22Rv1 (cell line): Measurements from ENCODE around the gene KAT7.
"Not testable (repeated sequence)": the region's sequence is repeated elsewhere in the genome, so short reads cannot be mapped to it uniquely, and the experiment has no call there.

Source experiments
- H3K27ac ChIP-seq: fragments of 450-650 bp; 2 replicates; pipeline ENCODE4 v1.5.1; 2017
- ZFX ChIP-seq: fragments of 450-650 bp; IDR thresholded peaks from 2 replicates; pipeline ENCODE4 v1.6.1; 2017; ENCODE audit warnings: antibody characterized with exemption, borderline replicate concordance
- TF ChIP-seq, protein P1 (sequence below): fragments of 450-650 bp; IDR thresholded peaks from 2 replicates; pipeline ENCODE4 v1.5.1; 2017; ENCODE audit warnings: mild to moderate bottlenecking

KAT7 gene

DNA sequence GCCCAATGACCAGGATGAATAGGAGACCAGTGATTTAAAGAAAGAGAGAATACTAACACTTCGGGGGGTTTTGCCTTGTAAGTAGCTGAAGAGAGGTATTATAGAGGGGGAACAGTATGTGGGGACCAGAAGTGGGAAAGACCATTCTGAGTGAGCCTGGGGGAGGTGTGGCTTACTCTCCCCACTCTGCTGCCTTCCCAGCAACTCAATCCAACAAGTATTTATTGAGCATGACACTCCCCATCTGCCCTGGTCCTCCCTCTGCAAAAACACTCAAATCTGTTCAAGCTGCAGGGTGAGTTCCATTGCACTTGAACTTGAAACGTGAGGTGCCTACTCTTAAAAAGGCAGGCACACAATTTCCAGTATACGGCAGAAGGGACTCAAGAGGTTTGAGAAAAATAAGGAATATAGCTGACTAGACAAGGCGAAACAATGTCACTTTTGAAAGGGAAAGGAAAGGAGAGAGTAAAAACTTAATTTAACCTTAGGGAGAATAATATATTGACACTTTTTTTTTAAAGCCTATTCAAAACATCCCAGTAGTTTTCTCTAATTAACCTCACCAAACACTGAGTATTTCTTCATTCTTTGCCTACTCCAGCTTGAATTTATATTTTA is 32.7 kb upstream of the KAT7 start:
- no peak for TF ChIP-seq ZFX
- no peak overlapping the region for H3K27ac ChIP-seq

DNA sequence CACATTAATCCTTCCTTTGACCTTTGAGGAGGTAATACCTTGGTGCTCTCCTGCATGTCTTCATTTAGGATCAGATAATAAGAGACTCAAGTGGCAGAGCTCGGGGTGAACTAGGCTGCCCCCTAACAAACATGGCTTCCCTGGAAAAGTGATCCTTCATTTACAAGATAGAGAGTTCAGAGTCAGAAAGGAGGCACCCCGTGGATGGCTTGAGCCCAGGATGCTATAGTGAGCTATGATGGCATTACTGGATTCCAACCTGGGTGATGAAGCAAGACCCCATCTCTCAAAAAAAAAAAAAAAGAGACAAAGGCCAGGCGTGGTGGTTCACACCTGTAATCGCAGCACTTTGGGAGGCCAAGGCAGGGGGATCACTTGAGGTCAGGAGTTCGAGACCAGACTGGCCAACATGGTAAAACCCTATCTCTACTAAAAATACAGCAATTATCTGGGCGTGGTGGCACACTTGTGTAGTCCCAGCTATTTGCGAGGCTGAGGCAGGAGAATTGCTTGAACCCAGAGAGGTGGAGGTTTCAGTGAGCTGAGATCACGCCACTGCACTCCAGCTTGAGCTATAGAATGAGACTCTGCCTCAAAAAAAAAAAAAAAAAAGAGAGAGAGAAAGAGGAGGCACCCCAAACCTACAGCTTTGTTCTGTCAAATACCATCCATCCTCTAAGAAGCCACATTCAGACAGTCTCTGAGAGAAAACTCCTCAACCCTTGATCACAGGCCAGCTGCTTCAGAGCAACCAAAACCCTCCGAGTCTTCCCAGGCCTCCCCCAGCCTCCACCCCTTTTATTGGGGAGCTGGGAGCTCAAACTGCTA is 31.9 kb upstream of the KAT7 start:
- no peak overlapping the region for H3K27ac ChIP-seq
- no peak for TF ChIP-seq ZFX
- TF ChIP-seq, protein P1, sequence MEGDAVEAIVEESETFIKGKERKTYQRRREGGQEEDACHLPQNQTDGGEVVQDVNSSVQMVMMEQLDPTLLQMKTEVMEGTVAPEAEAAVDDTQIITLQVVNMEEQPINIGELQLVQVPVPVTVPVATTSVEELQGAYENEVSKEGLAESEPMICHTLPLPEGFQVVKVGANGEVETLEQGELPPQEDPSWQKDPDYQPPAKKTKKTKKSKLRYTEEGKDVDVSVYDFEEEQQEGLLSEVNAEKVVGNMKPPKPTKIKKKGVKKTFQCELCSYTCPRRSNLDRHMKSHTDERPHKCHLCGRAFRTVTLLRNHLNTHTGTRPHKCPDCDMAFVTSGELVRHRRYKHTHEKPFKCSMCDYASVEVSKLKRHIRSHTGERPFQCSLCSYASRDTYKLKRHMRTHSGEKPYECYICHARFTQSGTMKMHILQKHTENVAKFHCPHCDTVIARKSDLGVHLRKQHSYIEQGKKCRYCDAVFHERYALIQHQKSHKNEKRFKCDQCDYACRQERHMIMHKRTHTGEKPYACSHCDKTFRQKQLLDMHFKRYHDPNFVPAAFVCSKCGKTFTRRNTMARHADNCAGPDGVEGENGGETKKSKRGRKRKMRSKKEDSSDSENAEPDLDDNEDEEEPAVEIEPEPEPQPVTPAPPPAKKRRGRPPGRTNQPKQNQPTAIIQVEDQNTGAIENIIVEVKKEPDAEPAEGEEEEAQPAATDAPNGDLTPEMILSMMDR, result no peak

DNA sequence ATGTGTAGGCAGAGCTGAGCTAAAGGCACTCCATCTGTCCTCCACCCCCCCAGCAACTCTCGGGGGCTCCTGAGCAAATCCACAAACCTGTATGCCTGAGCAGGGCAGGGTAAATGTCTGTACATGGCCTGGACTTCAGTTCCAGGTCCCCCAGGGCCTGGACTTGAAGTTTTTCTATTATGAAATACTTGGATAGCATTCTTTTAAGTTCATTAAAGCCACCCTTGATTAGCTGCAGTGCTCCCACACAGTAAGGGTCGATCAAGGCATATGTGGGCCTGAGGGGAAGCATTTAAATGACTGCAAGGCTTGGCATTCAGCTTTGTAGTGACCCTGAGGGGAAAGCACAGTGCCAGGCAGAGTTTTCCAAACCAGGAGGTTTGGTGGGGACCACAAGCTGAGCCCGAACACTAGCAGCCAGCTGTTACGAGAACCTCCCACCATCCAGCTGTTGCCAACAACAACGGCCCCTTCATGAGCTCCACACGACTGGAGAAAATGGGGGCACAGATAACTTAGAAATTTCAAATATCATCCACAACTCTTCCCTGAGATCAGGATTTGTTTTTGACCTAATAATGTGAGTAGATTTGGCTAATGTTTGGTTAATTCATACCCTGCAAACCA is 31.2 kb upstream of the KAT7 start:
- no peak for TF ChIP-seq ZFX
- TF ChIP-seq, protein P1, result no peak
- no peak overlapping the region for H3K27ac ChIP-seq

DNA sequence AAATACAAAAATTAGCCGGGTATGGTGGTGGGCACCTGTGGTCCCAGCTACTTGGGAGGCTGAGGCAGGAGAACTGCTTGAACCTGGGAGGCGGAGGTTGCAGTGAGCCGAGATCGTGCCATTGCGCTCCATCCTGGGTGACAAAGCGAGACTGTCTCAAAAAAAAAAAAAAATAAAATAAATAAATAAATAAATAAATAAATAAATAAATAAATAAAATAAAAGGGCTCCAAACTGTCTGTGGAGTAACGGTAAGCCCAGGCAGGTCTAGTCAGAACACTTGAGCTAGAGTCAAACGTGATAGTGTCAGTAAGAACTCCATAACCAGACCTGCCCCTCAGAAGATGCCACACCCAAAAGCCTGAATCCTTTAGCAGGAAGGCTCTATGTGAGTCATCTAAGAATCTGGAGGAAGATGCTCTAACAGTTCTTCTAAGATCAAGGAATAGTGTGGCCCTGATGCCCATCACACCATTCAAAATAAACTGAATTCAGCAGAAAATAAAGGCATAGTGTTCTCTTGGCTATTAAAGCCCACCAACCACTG is 29.9 kb upstream of the KAT7 start:
- not testable (repeated sequence) for H3K27ac ChIP-seq

DNA sequence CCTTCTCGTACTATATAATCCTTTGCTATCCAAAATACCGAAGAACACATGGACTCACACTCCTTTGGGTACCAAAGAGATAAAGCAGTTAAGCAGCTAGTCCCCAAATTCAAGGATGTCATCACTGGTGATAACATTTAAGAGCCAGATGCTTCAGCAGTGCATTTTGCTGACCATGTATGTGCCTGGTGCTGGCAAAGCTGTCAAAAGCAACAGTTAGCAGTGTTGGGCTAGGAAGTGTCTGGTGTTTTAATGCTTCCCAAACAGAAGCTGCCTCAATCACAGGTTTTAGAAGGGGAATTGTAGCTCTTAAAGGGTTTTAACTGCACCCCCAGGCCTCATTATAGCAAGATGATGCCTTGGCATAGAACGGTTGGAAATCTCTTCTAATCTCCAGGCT is 29.3 kb upstream of the KAT7 start:
- H3K27ac ChIP-seq, result no peak overlapping the region
- no peak for TF ChIP-seq ZFX
- TF ChIP-seq, protein P1, result no peak

DNA sequence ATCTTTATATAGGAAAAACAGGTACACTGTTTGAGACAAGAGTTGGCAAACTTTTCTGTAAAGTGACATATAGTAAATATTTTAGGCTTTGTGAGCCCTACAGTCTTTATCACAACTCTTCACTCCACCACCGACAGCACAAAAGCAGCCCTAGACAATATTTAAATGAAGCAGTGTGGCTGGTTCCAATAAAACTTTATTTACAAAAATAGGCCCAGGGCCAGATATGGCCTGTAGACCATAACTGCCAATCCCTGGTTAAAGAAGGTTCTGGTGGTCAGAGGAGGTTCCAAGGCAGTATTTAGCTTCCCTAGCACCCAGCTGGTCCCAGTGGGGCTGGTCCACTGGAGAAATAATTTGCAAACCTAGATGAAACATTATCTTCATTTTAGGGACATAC is 28.2 kb upstream of the KAT7 start:
- no peak overlapping the region for H3K27ac ChIP-seq
- TF ChIP-seq, protein P1, result no peak
- no peak for TF ChIP-seq ZFX

DNA sequence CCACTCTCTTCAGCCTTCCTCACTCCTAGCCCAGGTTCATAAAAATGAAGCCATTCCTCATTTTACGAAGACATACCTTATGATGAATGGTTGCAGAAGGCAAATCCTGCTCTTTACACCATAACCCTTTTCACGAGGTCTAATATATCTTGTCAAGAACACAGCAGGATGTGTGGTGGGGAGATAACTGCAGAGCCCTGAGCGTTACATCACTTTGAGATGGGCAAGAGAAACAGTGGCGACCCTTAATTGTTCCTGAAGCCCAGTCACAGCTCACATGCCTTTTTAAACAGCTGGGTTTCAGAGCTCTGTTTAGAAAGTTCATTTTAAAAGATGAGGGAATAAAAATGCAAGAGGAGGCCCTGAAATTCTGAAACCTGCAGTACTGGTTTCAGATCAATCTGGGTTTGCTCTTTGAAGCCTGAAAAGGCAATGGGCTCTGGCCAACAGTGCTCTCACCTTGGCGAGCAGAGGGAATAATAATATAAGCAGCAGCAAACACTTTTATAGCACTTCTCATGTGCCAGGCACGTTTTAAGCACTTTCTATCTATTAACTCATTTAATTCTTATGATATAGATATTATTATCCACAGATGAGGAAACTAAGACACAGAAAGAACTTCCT is 27.4 kb upstream of the KAT7 start:
- no peak for TF ChIP-seq ZFX
- TF ChIP-seq, protein P1, result no peak
- no peak overlapping the region for H3K27ac ChIP-seq
